ENCODE data around the gene CFHR3. TPM values are rescaled to one million over a fixed set of nuclear protein-coding genes. Genes with fewer than 3 reads are reported as not detected.
"Not testable (repeated sequence)": the region's sequence is repeated elsewhere in the genome, so short reads cannot be mapped to it uniquely, and the experiment has no call there.

The CFHR3 gene
- total RNA-seq, 2 experiments from 2014 or later: not detected

DNA sequence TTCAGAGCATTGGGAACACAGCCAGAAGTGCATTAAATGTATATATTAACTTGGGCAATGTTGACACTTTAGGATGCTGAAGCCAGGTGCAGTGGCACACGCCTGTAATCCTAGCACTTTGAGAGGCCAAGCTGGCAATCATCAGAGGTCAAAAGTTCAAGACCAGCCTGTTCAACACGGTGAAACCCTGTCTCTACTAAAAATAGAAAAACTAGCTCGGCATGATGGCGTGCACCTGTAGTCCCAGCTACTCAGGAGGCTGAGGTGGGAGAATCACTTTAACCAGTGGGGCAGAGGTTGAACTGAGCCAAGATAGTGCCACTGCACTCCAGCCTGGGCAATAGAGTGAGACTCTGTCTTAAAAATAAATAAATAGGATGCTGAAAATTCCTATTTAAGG lies 19.5 kb downstream of the CFHR3 start:
- H3K36me3 Mint-ChIP-seq (ENCODE audit: low read depth); DNase-seq; H3K27ac Mint-ChIP-seq; H3K27me3 Mint-ChIP-seq; H3K4me3 Mint-ChIP-seq; H3K4me1 Mint-ChIP-seq; CTCF ChIA-PET; H3K9me3 Mint-ChIP-seq; POLR2A ChIA-PET: not testable (repeated sequence)

DNA sequence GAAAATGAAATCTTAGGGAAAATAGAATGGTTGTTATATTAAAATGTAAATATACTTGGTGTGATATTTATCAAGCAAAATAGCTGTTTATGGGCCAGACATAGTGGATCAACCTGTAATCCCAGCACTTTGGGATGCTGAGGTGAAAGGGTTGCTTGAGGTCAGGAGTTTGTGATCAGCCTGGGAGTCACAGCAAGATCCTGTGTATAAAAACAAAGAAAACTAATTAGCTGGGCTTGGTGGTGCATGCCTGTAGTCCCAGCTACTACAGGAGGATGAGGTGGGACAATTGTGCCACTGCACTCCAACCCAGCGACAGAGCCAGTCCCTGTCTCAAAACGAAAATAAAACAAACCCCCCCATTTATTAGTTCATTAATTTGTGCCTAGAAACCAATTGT lies 23.3 kb downstream of the CFHR3 start:
- CTCF ChIA-PET: no interaction called here
- Mint-ChIP-seq H3K27me3 (no peaks in the 10 kb centered on the region), H3K27ac (no peak overlapping the region), H3K4me1 (no peaks in the 10 kb centered on the region), H3K36me3 (ENCODE audit: low read depth) (no peaks in the 10 kb centered on the region), H3K9me3 (no peaks in the 10 kb centered on the region), H3K4me3 (no peak overlapping the region)
- POLR2A ChIA-PET: no interaction called here
- no peak for DNase-seq

DNA sequence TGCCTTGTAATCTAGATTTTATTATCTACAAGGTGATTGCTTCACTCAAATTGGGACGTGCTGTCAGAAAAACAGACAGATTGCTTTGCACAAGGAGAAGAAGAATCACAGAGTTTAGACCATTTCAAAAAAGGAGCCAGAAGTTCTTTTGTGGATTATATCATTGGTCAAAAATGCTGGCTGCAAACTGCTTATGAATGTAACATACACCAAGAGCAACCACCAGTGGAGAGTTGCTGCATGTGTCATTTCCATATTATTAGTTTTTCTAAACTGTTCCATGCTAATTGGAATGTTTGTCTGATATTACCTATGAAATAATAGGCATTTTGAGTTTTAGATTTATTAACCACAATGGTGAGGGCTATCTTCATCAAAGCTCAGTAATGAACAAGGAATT lies 27.3 kb downstream of the CFHR3 start:
- H3K9me3 Mint-ChIP-seq; DNase-seq; H3K27ac Mint-ChIP-seq; H3K4me1 Mint-ChIP-seq; CTCF ChIA-PET; POLR2A ChIA-PET; H3K4me3 Mint-ChIP-seq; H3K27me3 Mint-ChIP-seq; H3K36me3 Mint-ChIP-seq (ENCODE audit: low read depth): not testable (repeated sequence)

GRCh38 chr1:196808529-196809235 lies 34.0 kb downstream of the CFHR3 start:
- H3K27ac Mint-ChIP-seq: no peak overlapping the region
- H3K9me3 Mint-ChIP-seq: no peaks in the 10 kb centered on the region
- DNase-seq: no peak
- ChIA-PET CTCF (no interaction called here), POLR2A (no interaction called here)
- no peaks in the 10 kb centered on the region for H3K27me3 Mint-ChIP-seq
- H3K36me3 Mint-ChIP-seq (ENCODE audit: low read depth): no peaks in the 10 kb centered on the region
- no peak overlapping the region for H3K4me3 Mint-ChIP-seq
- no peaks in the 10 kb centered on the region for H3K4me1 Mint-ChIP-seq

DNA sequence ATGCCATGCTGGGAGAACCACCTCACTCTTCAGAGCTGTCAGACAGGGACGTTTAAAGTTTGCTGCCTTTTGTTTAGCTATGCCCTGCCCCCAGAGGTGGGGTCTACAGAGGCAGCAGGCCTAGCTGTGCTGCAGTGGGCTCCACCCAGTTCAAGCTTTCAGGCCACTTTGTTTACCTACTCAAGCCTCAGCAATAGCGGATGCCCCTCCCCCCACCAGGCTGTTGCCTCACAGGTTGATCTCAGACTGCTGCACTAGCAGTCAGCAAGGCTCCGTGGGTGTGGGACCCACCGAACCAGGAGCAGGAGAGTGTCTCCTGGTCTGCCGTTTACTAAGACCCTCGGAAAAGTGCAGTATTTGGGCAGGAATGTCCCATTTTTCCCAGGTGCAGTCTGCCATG lies 42.8 kb downstream of the CFHR3 start:
- DNase-seq; H3K36me3 Mint-ChIP-seq (ENCODE audit: low read depth); H3K27me3 Mint-ChIP-seq; H3K4me3 Mint-ChIP-seq; CTCF ChIA-PET; H3K4me1 Mint-ChIP-seq; H3K9me3 Mint-ChIP-seq; H3K27ac Mint-ChIP-seq; POLR2A ChIA-PET: not testable (repeated sequence)

GRCh38 chr1:196819531-196819930 lies 44.9 kb downstream of the CFHR3 start, which contains the start of gene CFHR1:
Gene CFHR1 (plus strand): TSS chr1:196819731. CDS start chr1:196819845, 114 bp downstream.
- H3K27me3 Mint-ChIP-seq; H3K9me3 Mint-ChIP-seq; DNase-seq; H3K27ac Mint-ChIP-seq; H3K36me3 Mint-ChIP-seq (ENCODE audit: low read depth); H3K4me3 Mint-ChIP-seq; H3K4me1 Mint-ChIP-seq; POLR2A ChIA-PET; CTCF ChIA-PET: not testable (repeated sequence)

- H3K9me3 Mint-ChIP-seq; H3K27me3 Mint-ChIP-seq; CTCF ChIA-PET; H3K36me3 Mint-ChIP-seq (ENCODE audit: low read depth); H3K27ac Mint-ChIP-seq; H3K4me3 Mint-ChIP-seq; POLR2A ChIA-PET; DNase-seq; H3K4me1 Mint-ChIP-seq: not testable (repeated sequence)
Measured at GRCh38 chr1:196827860-196828259, 53.2 kb downstream of the CFHR3 start.

Other genes with a start within 250 kb of the CFHR3 start
- not detected for gene KCNT2, start 166.4 kb upstream of the CFHR3 start, total RNA-seq
- 10 to 100 TPM; 22.9 to 23.6 TPM for gene CFH, start 122.8 kb upstream of the CFHR3 start, total RNA-seq
- gene CFHR1, start 44.9 kb downstream of the CFHR3 start, total RNA-seq: not detected
- gene CFHR4, start 113.2 kb downstream of the CFHR3 start, total RNA-seq: not detected
- not detected for gene CFHR2, start 168.9 kb downstream of the CFHR3 start, total RNA-seq
- not detected for gene CFHR5, start 202.7 kb downstream of the CFHR3 start, total RNA-seq